Measurements from ENCODE around the gene BTG2.

Gene BTG2

DNA sequence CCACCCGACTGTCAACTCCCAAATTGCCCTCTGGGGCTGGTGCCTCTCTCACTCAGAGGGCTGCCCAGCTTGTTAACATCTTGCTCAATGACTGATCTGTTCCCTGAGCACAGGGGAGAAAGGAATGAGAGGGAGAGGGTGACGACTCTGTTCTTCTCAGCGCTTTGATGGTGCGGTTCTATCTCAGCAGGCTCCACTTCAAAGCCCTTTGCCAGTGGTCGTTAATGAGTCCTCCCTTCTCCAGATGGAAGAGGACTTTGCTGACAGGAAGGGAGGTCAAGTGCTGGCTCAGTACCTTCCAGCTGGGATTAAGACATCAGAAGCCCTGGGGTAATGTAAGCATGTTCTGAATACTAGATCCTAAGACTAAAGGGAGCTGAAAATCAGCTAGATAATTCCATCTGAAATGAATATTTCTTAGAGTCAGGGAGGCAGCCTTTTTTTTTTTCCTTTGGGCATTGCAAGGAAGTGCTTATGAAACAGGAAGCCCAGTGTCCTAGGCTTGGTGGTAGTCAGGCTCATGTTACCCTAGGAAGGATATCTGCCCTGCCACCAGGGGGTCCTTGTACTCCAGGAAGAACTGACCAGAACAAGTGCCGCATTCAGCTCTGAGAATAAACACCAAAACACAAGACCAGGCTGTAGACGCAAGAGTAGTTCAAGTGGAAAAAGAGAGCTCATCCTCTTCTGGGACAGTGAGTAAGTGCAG, 40.9 kb downstream of the BTG2 start:
- DNase-seq, result no peak

DNA sequence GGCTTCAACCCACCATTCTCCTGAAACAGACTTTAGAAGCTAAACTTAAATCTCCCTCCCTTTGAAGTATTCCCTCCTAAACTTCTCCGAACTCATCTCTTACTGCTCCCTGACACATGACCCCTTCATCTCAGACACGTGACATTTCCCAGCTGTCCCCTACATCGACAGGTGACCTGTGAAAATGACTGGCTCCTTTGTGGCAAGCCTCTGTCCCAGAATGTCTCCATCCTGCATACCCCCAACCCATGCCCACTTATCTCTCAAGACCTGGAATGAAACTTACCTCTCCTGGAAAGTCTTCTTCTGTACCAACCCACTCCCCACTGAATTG, 41.4 kb downstream of the BTG2 start:
- DNase-seq, result no peak

DNA sequence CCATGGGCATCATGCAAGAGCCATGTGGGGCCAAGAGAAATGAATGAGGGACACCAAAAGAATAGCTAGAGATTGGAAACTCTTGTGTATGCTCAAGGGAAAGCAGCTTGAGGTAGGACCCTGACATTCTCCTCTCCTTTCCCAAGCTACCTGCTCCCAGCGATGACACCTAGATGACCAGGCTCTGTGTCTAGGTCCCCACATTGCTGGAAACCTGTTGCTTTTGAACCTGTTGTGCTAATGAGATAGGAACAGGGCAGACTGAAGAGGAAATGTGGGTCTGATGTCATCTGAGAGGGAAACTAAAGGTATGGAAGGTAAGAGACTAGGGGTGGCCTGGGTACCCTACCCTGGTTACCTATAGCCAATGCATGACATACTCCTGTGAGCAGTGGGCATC, 43.8 kb downstream of the BTG2 start:
- DNase-seq, result no peak

DNA sequence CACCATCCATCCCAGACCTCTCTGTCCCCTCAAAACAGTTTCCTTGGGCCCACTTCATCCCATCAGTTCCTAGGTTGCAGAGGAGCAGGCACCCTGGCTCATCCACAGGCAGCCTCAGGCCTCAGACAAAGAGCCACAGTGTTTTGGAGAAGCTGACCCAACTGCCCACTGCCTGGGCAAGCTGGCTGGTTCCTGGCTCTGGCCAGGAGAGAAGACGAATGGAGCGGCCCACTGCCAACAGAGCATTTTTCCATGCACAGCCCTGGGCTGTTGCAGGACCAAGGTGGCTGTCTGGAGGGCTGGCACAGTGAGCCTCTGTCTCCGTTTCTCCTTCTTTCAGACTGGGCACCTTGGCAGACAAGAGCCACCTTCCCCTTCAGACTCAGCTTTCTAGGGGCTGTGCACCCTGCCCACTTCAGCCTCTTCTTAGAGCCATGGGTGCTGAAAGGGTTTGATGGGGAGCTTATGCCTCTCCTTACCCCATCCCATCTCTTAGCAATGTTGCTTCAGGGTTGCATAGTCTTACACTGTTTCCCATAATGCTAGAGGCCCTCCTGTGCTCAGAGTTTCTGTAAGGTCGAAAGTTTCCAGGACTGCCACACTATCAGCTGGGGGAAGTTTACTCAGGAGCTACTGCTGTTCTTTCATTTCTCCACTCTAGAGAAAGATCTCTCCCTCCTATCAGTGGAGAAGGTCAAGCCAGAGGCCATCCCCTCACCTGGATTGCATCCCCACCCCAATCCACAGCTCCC, 44.6 kb downstream of the BTG2 start:
- no peak for DNase-seq

DNA sequence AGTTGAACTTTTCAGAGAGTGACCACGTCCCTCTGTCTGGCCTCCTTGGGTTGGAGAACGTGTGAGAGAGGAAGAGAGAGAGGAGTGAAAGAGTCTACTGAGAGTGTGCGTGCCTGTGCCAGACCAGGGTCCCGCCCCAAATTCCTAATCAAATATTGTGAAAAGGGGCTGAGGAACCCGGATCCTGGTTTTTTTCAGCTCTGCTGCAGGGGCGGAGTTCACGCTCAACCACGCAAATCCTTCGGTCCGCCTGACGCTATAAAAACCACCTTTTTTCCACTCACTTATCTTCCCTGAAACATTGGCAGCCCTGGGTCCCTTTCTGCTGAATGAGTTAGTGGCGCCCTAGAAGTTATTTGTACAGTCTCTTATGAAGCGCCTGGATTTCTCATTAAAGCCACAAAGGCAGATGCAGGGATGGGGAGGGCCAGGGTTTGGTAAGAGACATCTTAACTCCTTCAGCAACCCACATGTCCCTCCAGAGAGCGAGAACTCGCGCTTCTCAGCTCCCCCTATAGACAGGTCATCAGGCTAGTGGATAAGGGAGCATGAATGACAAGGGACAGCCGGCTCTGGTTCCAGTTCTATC, 45.8 kb downstream of the BTG2 start, which contains the start of gene FMOD:
TSS of gene FMOD (minus strand) at position 86 of the 589 bp plus-strand sequence. CDS start 2,852 bp downstream, outside the sequence.
- no peak for DNase-seq

DNA sequence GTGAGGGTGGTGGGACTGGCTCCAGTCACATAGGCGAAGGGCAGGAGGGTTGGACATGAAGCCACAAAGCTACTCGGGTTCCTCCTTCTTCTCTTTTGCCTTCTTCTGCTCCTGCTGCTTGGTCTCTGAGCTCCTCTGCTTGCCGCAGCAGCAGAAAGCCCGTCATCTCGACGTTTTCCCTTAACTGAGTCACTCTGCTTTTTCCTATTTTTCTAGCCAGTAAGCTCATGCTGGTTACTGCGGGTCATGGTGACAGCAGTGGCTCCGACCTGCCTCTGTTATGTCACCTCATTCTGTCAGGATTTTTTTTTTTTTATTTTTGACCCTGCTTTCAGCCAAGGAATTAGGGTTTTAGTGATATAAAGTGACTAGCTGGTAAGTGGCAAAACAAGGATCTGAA, 48.2 kb downstream of the BTG2 start:
- no peak for DNase-seq

DNA sequence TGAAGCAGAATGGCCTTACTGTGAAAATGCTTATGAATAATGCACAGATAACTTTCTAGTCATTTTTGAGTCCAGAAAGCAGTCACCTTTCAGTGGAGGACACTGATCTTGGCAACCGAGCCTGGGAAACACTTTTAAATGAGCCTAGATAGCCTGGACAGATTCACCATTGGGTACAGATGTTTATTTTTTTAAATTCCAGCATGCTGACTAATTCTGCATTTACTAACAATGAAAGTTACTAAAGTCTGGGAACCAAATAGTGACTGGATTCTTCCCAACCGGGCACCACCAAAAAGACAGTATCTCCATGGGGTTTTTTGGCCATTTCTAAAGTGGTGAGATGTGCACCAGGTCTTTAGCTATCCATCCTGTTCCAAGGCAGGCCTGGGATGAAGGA, 48.9 kb downstream of the BTG2 start:
- no peak for DNase-seq

DNA sequence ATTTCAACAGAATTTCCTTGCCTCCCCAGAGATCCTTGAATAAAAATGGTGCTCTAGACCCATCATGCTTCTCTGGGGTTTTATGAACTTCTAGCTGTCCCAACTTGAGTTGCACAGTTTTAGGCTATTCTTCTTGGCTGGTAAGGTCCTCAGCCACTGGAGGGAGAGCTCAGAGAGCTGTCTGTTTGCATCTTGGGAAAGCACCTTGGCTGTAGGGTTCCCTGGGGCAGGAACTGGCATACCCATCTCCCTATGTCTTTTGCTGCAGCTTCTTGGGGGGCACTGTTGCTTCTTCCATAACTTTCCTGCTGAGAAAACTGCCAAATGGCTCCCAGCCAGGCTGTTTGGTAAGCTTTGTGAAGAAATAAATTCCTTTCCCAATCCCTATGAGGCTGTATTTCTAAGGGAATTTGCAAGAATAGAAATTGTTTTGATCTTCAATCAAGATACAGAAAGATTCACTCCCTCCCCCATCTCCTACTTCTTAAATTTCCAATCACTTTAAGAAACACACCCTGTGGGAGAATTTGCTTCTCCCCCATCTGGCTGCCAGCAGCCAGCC, 53.8 kb downstream of the BTG2 start:
- DNase-seq, result no peak
